OCI-LY3 (cell line): Measurements from ENCODE around the gene MAP3K3.

ENCODE experiments used
- H2AFZ ChIP-seq: fragments of 200-600, 300-600 bp; shearing (Covaris generic); 2 replicates; pipeline ENCODE4 v1.6.0; 2014; ENCODE audit warnings: antibody characterized with exemption, low read depth, low read length
- H3K27ac ChIP-seq: fragments of 200-600, 300-600 bp; sonication (generic); 2 replicates; pipeline ENCODE4 v1.5.1; 2014; ENCODE audit warnings: mild to moderate bottlenecking, low read length, moderate library complexity, mixed read lengths
- H3K27me3 ChIP-seq: fragments of 200-600, 300-600 bp; sonication (generic); 2 replicates; pipeline ENCODE4 v1.6.1; 2014; ENCODE audit warnings: low read depth, low read length, mixed read lengths
- H3K36me3 ChIP-seq: fragments of 200-600, 300-600 bp; sonication (generic); replicated peaks from 2 replicates; pipeline ENCODE3; 2014; ENCODE audit warnings: low read depth, low read length, mixed read lengths
- H3K4me1 ChIP-seq: fragments of 300-600, 200-600 bp; sonication (generic); 2 replicates; pipeline ENCODE4 v1.6.1; 2014; ENCODE audit warnings: low read length, mixed read lengths
- H3K4me2 ChIP-seq: fragments of 200-600, 300-600 bp; sonication (generic); 2 replicates; pipeline ENCODE4 v1.6.1; 2014; ENCODE audit warnings: low read length, mixed read lengths
- H3K4me3 ChIP-seq: fragments of 300-600, 200-600 bp; sonication (generic); 2 replicates; pipeline ENCODE4 v1.5.1; 2014; ENCODE audit warnings: antibody characterized with exemption, mild to moderate bottlenecking, low read length, moderate library complexity
- H3K79me2 ChIP-seq: fragments of 300-600, 200-600 bp; shearing (Covaris generic); 2 replicates; pipeline ENCODE4 v1.6.1; 2014; ENCODE audit warnings: mild to moderate bottlenecking, low read length, mixed read lengths
- H3K9ac ChIP-seq: fragments of 300-600, 200-600 bp; shearing (Covaris generic); 2 replicates; pipeline ENCODE4 v1.6.0; 2014; ENCODE audit warnings: mild to moderate bottlenecking, low read length, moderate library complexity
- H3K9me3 ChIP-seq: fragments of 200-600, 300-600 bp; shearing (Covaris generic); 2 replicates; pipeline ENCODE4 v1.6.1; 2014; ENCODE audit warnings: low read length, mixed read lengths; ENCODE audit not compliant: insufficient read depth
- H4K20me1 ChIP-seq: fragments of 200-600, 300-600 bp; sonication (generic); 2 replicates; pipeline ENCODE4 v1.6.1; 2016; ENCODE audit warnings: low read length, mixed read lengths; ENCODE audit not compliant: insufficient read depth
- EZH2phosphoT487 ChIP-seq: fragments of 200-600 bp; shearing (Covaris generic); IDR thresholded peaks from 2 replicates; pipeline ENCODE4 v1.6.1; 2018; ENCODE audit warnings: antibody characterized with exemption, mixed run types, low read depth
- TF ChIP-seq, protein P1 (sequence below): fragments of 200-600, 300-600 bp; sonication (generic); IDR thresholded peaks from 2 replicates; pipeline ENCODE4 v1.5.1; 2014; ENCODE audit warnings: antibody characterized with exemption, low read length, low read depth

Gene MAP3K3

DNA sequence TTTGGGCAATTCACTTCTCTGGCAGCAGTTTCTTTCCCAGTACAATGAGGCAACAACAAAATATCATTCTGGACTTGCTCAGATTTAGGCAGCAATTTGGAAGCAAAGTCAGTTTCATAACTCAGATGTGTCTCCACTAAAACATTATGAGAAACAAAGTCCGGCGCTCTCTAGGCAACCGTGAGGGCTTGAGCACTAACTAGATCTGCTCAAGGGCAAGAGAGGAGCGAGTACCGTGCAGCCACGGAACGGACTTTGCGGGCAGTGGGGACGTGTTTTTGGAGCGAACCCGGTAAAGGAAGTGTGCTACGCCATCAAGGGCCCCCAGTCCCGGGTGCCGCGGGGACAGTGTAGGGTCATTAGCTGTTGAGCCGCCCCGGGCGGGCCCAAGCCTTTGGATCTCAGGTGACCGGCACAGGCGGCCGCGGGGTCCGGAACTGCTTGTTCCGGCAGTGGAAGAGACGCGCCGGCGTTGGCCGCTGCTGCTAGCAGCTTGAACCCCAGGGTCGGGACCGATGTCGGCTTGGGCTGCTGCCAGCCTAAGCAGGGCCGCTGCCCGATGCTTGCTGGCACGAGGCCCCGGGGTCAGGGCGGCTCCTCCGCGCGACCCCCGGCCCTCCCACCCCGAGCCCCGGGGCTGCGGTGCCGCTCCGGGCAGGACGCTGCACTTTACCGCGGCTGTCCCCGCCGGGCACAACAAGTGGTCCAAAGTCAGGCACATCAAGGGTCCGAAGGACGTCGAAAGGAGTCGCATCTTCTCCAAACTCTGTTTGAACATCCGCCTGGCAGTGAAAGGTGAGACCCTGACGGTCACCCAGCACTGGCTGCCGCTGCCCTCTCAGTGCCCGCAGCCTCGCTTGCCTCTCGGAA, 21.4 kb upstream of the MAP3K3 start, which contains the start of gene TACO1:
Gene TACO1, plus strand, starts transcription at position 327 of the 870 bp plus-strand sequence. Its CDS starts 189 bp downstream, at position 516.
- H3K4me2 ChIP-seq: peak within 1 kb of the TSS; percentile 92
- H3K27me3 ChIP-seq: no peaks in the 10 kb centered on the region
- H4K20me1 ChIP-seq: no peaks in the 10 kb centered on the region
- no peaks in the 10 kb centered on the region for H3K9me3 ChIP-seq
- no peak for TF ChIP-seq EZH2phosphoT487
- TF ChIP-seq, protein P1, sequence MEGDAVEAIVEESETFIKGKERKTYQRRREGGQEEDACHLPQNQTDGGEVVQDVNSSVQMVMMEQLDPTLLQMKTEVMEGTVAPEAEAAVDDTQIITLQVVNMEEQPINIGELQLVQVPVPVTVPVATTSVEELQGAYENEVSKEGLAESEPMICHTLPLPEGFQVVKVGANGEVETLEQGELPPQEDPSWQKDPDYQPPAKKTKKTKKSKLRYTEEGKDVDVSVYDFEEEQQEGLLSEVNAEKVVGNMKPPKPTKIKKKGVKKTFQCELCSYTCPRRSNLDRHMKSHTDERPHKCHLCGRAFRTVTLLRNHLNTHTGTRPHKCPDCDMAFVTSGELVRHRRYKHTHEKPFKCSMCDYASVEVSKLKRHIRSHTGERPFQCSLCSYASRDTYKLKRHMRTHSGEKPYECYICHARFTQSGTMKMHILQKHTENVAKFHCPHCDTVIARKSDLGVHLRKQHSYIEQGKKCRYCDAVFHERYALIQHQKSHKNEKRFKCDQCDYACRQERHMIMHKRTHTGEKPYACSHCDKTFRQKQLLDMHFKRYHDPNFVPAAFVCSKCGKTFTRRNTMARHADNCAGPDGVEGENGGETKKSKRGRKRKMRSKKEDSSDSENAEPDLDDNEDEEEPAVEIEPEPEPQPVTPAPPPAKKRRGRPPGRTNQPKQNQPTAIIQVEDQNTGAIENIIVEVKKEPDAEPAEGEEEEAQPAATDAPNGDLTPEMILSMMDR: no peak
- no peaks in the 10 kb centered on the region for H3K36me3 ChIP-seq
- peak within 1 kb of the TSS; percentile 99 for H2AFZ ChIP-seq
- peaks cover 13% of the 10 kb centered on the region for H3K4me1 ChIP-seq
- peak within 1 kb of the TSS; percentile 91 for H3K4me3 ChIP-seq
- peaks cover 15% of the 10 kb centered on the region for H3K79me2 ChIP-seq
- peak within 1 kb of the TSS; percentile 81 for H3K9ac ChIP-seq
- H3K27ac ChIP-seq: peak within 1 kb of the TSS; percentile 39

DNA sequence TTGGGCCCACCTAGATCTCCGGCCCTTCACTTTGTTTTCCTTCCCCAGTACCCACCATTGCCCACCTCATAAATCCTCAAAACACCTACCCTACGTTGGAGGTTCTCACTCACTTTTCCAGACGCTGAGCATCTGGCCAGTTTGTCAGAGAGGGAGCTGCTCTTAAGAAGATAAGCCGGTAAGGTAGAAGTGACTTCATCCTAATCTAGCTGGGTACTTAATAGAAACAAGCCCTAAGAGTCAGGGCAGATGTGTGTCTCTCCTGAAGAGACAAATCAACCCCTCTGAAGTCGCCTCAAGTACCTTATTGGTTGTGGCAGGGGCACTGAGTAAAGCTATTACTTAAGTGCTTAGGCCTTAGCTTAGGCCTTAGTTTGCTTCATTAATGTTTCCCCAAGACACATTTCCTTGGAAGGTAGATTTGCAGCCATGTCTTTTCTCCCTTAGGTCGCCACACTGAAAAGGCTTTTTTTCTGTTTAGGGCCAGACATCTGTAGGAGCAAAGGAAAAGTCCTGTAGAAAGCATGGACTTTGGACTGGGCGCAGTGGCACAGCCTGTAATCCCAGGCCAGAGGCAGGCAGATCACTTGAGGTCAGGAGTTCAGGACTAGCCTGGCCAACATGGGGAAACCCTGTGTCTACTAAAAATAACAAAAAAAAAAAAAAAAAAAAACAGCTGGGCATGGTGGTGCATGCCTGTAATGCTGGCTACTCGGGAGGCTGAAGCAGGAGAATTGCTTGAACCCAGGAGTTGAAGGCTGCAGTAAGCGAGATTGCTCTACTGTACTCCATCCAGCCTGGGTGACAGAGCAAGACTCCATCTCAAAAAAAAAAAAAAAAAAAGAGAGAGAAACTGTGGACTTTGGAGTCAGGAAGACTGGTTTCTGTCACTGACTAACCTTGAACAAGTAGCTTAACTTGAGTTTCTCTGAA, 20.5 kb upstream of the MAP3K3 start:
- peak overlapping the region; percentile 81 for H3K9ac ChIP-seq
- peak overlapping the region; percentile 92 for H3K4me2 ChIP-seq
- 0 out of 2 replicates have a peak overlapping the region, but pooled peaks have one; percentile 99 for H2AFZ ChIP-seq
- no peaks in the 10 kb centered on the region for H4K20me1 ChIP-seq
- no peak overlapping the region for H3K27ac ChIP-seq
- no peaks in the 10 kb centered on the region for H3K27me3 ChIP-seq
- no peaks in the 10 kb centered on the region for H3K9me3 ChIP-seq
- H3K79me2 ChIP-seq: peaks cover 15% of the 10 kb centered on the region
- H3K4me3 ChIP-seq: peak overlapping the region; percentile 91
- peaks cover 3% of the 10 kb centered on the region for H3K36me3 ChIP-seq
- H3K4me1 ChIP-seq: peaks cover 13% of the 10 kb centered on the region
- no peak for TF ChIP-seq EZH2phosphoT487
- TF ChIP-seq, protein P1: no peak

DNA sequence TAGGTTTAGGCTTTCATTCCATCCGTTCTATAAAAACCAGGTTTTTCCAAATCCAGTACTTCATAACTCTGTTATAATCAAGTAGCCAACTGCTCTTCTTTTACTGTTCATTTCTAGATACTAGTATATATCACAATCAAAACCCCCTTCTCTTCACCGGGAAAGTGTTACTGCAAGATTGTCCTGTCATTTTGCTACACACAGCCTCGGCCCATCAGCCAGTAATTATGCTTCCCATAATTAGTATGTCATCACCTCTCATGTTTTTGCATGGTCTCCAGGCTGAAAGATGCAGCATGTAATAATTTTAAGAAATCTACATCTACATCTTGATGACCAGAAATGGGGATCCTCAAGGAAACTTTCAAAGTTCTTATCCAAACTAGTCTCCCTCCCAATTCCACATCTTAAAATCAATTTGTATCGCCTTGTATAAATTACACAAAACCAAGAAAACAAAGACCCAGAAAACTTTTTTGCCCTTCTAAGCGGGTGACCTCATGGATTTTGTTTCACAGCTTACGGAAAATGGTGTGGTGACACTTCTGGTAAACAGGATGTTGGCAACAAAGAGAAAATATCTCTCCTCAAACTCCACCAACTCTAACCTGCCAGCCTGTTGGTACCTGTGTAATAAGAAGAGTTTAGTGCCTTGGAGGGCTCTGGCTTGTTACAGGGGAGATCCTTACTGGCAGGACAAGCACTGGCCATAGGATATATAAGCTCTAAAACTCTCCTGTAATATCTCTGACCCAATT, 12.2 kb upstream of the MAP3K3 start:
- no peak overlapping the region for H2AFZ ChIP-seq
- H3K27me3 ChIP-seq: no peaks in the 10 kb centered on the region
- H3K4me3 ChIP-seq: no peak overlapping the region
- TF ChIP-seq, protein P1: no peak
- no peaks in the 10 kb centered on the region for H3K4me1 ChIP-seq
- no peaks in the 10 kb centered on the region for H3K79me2 ChIP-seq
- no peak overlapping the region for H3K4me2 ChIP-seq
- H4K20me1 ChIP-seq: no peaks in the 10 kb centered on the region
- no peaks in the 10 kb centered on the region for H3K9me3 ChIP-seq
- H3K9ac ChIP-seq: no peak overlapping the region
- no peak overlapping the region for H3K27ac ChIP-seq
- H3K36me3 ChIP-seq: peaks cover 11% of the 10 kb centered on the region
